Measurements from ENCODE around the gene IGSF9.

DNA sequence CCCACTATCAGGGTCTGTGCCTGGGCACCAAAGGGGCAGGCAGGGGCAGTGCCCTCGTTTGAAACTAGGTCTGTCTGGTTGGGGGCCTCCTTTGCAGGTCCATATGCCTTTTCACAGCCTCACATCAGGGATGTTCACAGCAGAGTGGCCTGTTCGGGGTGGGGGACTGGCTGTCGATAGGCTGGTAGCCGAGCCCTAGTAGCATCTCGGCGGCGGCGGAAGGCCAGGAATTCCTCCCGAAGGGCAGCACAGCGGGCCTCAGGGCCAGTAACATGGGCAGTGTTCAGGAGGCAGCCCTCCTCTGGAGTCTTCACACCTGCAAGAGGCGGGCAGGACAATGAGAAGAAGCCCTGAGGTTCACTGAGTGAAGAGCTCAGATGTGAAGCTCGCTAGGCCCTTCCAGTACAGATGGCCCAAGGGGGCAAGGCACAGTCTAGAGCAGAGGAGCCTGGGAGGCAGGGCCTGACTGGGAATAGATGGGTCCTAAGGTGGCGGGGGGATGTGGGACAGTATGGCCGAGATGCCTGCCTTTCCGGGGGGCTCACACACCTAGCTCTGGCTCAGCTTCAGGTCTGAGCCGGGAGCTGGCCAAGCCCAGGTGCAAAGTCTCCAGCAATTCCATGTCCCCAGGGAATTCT is 18.1 kb downstream of the IGSF9 start:
- TF ChIP-seq POLR2AphosphoS5 (IDR thresholded peaks at IDR 0.05; ENCODE audit: low read depth, low read length), result no peak
- no peak for TF ChIP-seq POLR2A (IDR thresholded peaks at IDR 0.05; ENCODE audit: low read depth, low read length)
- no peak for TF ChIP-seq TAF1 (IDR thresholded peaks at IDR 0.05; ENCODE audit: borderline replicate concordance, low read depth, low read length)

Measured in GM12892 (cell line).